Skin of body (tissue), 2 donors: ENCODE data around the gene CDH24. TPM values are rescaled to one million over a fixed set of nuclear protein-coding genes. Genes with fewer than 3 reads are reported as not detected.

ENCODE experiments used
- DNase-seq: peaks from one replicate; lab custom pipeline; 2025; lab: John Stamatoyannopoulos, UW
- total RNA-seq: library from RNA; depleted of rRNA; stranded (reverse); fragments of >200 nt; gene quantifications from one replicate; pipeline ENCODE4 v1.2.3, GENCODE V29; 2014

The CDH24 gene
- total RNA-seq, 1 donor from 2014 or later = 3.4 TPM

GRCh38 chr14:23044840-23045239 lies 12.5 kb downstream of the CDH24 start:
- DNase-seq = no peak

- no peak for DNase-seq
Observed at GRCh38 chr14:23043754-23044153, 13.6 kb downstream of the CDH24 start.

GRCh38 chr14:23043145-23043544 lies 14.2 kb downstream of the CDH24 start:
- DNase-seq = no peak

GRCh38 chr14:23042162-23042965 lies 15.0 kb downstream of the CDH24 start, which contains the start of gene PSMB11:
TSS of gene PSMB11 (plus strand) at chr14:23042212. CDS start at chr14:23042226, 14 bp downstream.
- no peak for DNase-seq

- no peak for DNase-seq
Observed at GRCh38 chr14:23041729-23042128, 15.6 kb downstream of the CDH24 start.

- no peak for DNase-seq
Observed at GRCh38 chr14:23040100-23040499, 17.2 kb downstream of the CDH24 start.

- DNase-seq = no peak
Observed at GRCh38 chr14:23035303-23036144, 21.8 kb downstream of the CDH24 start.

- DNase-seq = no peak
Observed at GRCh38 chr14:23034498-23035302, 22.6 kb downstream of the CDH24 start, which contains the start of gene PSMB5. TSS of gene PSMB5 (minus strand) at chr14:23034900. CDS start at chr14:23034881, 19 bp downstream.

GRCh38 chr14:23033801-23034497 lies 23.4 kb downstream of the CDH24 start:
- no peak for DNase-seq

- no peak for DNase-seq
Observed at GRCh38 chr14:23033251-23033727, 24.0 kb downstream of the CDH24 start.

- no peak for DNase-seq
Observed at GRCh38 chr14:23030936-23031335, 26.4 kb downstream of the CDH24 start.

GRCh38 chr14:23028799-23029198 lies 28.5 kb downstream of the CDH24 start:
- DNase-seq = no peak

GRCh38 chr14:23025151-23025814 lies 32.0 kb downstream of the CDH24 start:
- DNase-seq = no peak

- DNase-seq = no peak
Observed at GRCh38 chr14:23024612-23025075, 32.7 kb downstream of the CDH24 start.

- no peak for DNase-seq
Observed at GRCh38 chr14:23023795-23024152, 33.5 kb downstream of the CDH24 start.

GRCh38 chr14:23023022-23023794 lies 34.1 kb downstream of the CDH24 start:
- DNase-seq = no peak

GRCh38 chr14:23021889-23022442 lies 35.4 kb downstream of the CDH24 start:
- no peak for DNase-seq

GRCh38 chr14:23021434-23021833 lies 35.9 kb downstream of the CDH24 start:
- DNase-seq = no peak
